Body of pancreas (tissue), 4 donors: ENCODE measurements around the gene MPV17L2. TPM values are rescaled to one million over a fixed set of nuclear protein-coding genes. Genes with fewer than 3 reads are reported as not detected.
A peak's percentile ranks its signal among the peaks of the same experiment; 100 is the strongest.

Experiments used
- ATAC-seq: fragments of 150-250 bp; one replicate; pipeline ENCODE4 v1.9.1; 2016
- DNase-seq, 4 donors: peaks; one replicate each; pipeline ENCODE4 v3.0.0-alpha.2; 2019
- H3K27ac ChIP-seq, 4 donors: fragments of 200-600 bp; sonication (generic); 1 replicate in 3 of 4; 2 replicates in 1 of 4; pipeline versions ENCODE4 v1.5.1 to v1.6.1; 2016 to 2019; ENCODE audit warnings: mild to moderate bottlenecking in 1 of 4, mixed read lengths in 1 of 4, moderate library complexity in 1 of 4
- H3K27me3 ChIP-seq, 2 donors: fragments of 200-600 bp; sonication (generic); one replicate each; pipeline ENCODE4 v1.6.0; 2016; ENCODE audit warnings: mild to moderate bottlenecking in 1 of 2
- H3K36me3 ChIP-seq, 2 donors: fragments of 200-600 bp; sonication (generic); replicated peaks in 1 of 2; 2 replicates each; pipeline ENCODE4 v1.5.1; 2016; ENCODE audit warnings: low read depth in 2 of 2; ENCODE audit not compliant: insufficient read depth in 1 of 2
- H3K4me1 ChIP-seq: fragments of 200-600 bp; sonication (generic); one replicate; pipeline ENCODE4 v1.6.0; 2016
- H3K4me3 ChIP-seq, 2 donors: fragments of 200-600 bp; sonication (generic); 1 replicate in 1 of 2; 2 replicates in 1 of 2; pipeline ENCODE4 v1.5.1; 2016 to 2019
- H3K9me3 ChIP-seq, 3 donors: fragments of 200-600 bp; sonication (generic); 1 replicate in 2 of 3; 2 replicates in 1 of 3; pipeline ENCODE4 v1.5.1; 2016
- CTCF ChIP-seq, 7 experiments: fragments of 450-650 bp in 4 of 7; fragments of 200-600 bp in 3 of 7; sonication (generic) in 3 of 7; IDR thresholded peaks; one replicate each; pipeline ENCODE4 v1.5.1; 2016 to 2019; ENCODE audit warnings: antibody characterized with exemption in 7 of 7
- POLR2A ChIP-seq, 3 donors: fragments of 450-650 bp; IDR thresholded peaks; one replicate each; pipeline ENCODE4 v1.6.1; 2016; ENCODE audit warnings: antibody characterized with exemption in 3 of 3, mild to moderate bottlenecking in 2 of 3
- WGBS, 2 donors: methylation state at CpG; one replicate each; pipeline ENCODE4 v1.1.5; 2017; 5-methylcytosine and 5-hydroxymethylcytosine counted together
- intact Hi-C: fragments of 100-400 bp; cut with DNase I; formaldehyde crosslinking; loops from one replicate; pipeline ENCODE4 v1.15.1; 2023
- small RNA-seq: library from RNA; depleted of rRNA; stranded (forward); fragments of <200 nt; gene quantifications from one replicate; pipeline ENCODE3, GENCODE V24; 2016
- total RNA-seq, 2 donors: library from RNA; depleted of rRNA; stranded (reverse); fragments of >200 nt; gene quantifications; one replicate each; pipeline ENCODE4 v1.1.0, GENCODE V29; 2016

MPV17L2 gene
- total RNA-seq, 2 donors from 2014 or later, result 3.4 to 5.6 TPM

GRCh38 chr19:18233224-18233825, 40.3 kb downstream of the MPV17L2 start:
- ATAC-seq, result peak; percentile 61
- peak; percentile 35 to 63 (median 52) for DNase-seq
- WGBS, 2 donors, result 22 to 29% methylated on average over 15 to 37 of the region's 37 CpGs
- H3K27me3 ChIP-seq, result peaks cover 0 to 9% of the 10 kb centered on the region in 2 donors
- H3K27ac ChIP-seq, result no peak overlapping the region
- H3K36me3 ChIP-seq, result no peaks in the 10 kb centered on the region
- no peaks in the 10 kb centered on the region for H3K4me1 ChIP-seq
- intact Hi-C loops, result no loop called here
- H3K9me3 ChIP-seq, result peaks cover 0 to 9% (median 0%) of the 10 kb centered on the region in 3 donors
- no peak overlapping the region for H3K4me3 ChIP-seq
- TF ChIP-seq POLR2A (IDR thresholded peaks at IDR 0.05) (no peak), CTCF (IDR thresholded peaks at IDR 0.05) (no peak)

- intact Hi-C loops, result no loop called here
- Histone ChIP-seq H3K4me3 (no peak overlapping the region), H3K27ac (no peak overlapping the region), H3K4me1 (no peaks in the 10 kb centered on the region), H3K27me3 (peaks cover 0 to 9% of the 10 kb centered on the region in 2 donors), H3K9me3 (peaks cover 0 to 9% (median 0%) of the 10 kb centered on the region in 3 donors), H3K36me3 (no peaks in the 10 kb centered on the region)
- no peak for TF ChIP-seq POLR2A (IDR thresholded peaks at IDR 0.05)
- TF ChIP-seq CTCF (IDR thresholded peaks at IDR 0.05), result no peak
- WGBS, 2 donors, result 26 to 35% methylated on average over 4 to 6 of the region's 6 CpGs
- DNase-seq, result no peak
- ATAC-seq, result no peak
Measured at GRCh38 chr19:18234194-18234593, 41.2 kb downstream of the MPV17L2 start.

GRCh38 chr19:18239303-18239702, 46.3 kb downstream of the MPV17L2 start:
- WGBS, 2 donors, result 30 to 34% methylated on average over 11 to 12 of the region's 12 CpGs
- Histone ChIP-seq H3K36me3 (no peaks in the 10 kb centered on the region), H3K9me3 (no peaks in the 10 kb centered on the region), H3K27me3 (no peaks in the 10 kb centered on the region), H3K27ac (no peak overlapping the region), H3K4me3 (no peak overlapping the region), H3K4me1 (no peaks in the 10 kb centered on the region)
- intact Hi-C loops, result no loop called here
- DNase-seq, result no peak
- TF ChIP-seq CTCF (IDR thresholded peaks at IDR 0.05) (no peak), POLR2A (IDR thresholded peaks at IDR 0.05) (no peak)
- ATAC-seq, result no peak

- 69 to 74% methylated on average over 6 to 7 of the region's 7 CpGs for WGBS, 2 donors
- no peak overlapping the region for H3K27ac ChIP-seq
- TF ChIP-seq POLR2A (IDR thresholded peaks at IDR 0.05) (no peak), CTCF (IDR thresholded peaks at IDR 0.05) (no peak)
- no peaks in the 10 kb centered on the region for H3K4me1 ChIP-seq
- H3K4me3 ChIP-seq, result no peak overlapping the region
- no peaks in the 10 kb centered on the region for H3K36me3 ChIP-seq
- H3K27me3 ChIP-seq, result no peaks in the 10 kb centered on the region
- no peaks in the 10 kb centered on the region for H3K9me3 ChIP-seq
- intact Hi-C loops, result no loop called here
- DNase-seq (no peak), ATAC-seq (no peak)
Measured at GRCh38 chr19:18245297-18245696, 52.3 kb downstream of the MPV17L2 start.

Small RNA genes lying within 50 kb of the gene (small RNA-seq; reads per million reads assigned to genes)
- gene IFI30, result not detected

Other genes starting within 250 kb of the MPV17L2 start
- gene KCNN1, start 226.1 kb upstream of the MPV17L2 start, total RNA-seq, result not detected
- 10 to 100 TPM; 23.1 to 30.1 TPM for gene ARRDC2, start 185.0 kb upstream of the MPV17L2 start, total RNA-seq
- gene IL12RB1, start 106.3 kb upstream of the MPV17L2 start, total RNA-seq, result 1 to 10 TPM in 1 of 2 donors, not detected in 1; 1.0 TPM
- gene MAST3, start 95.4 kb upstream of the MPV17L2 start, total RNA-seq, result 10 to 100 TPM; 17.6 to 35.3 TPM
- 10 to 100 TPM; 18.9 to 21.8 TPM for gene PIK3R2, start 40.1 kb upstream of the MPV17L2 start, total RNA-seq
- 10 to 100 TPM; 30.3 to 32.9 TPM for gene IFI30, start 19.4 kb upstream of the MPV17L2 start, total RNA-seq
- 1 to 10 TPM in 1 of 2 donors, under 1 TPM in 1; 0.52 to 8.2 TPM for gene RAB3A, start 10.8 kb downstream of the MPV17L2 start, total RNA-seq
- gene PDE4C, start 33.2 kb downstream of the MPV17L2 start, total RNA-seq, result under 1 TPM; under 0.01 to 0.26 TPM
- gene IQCN, start 81.2 kb downstream of the MPV17L2 start, total RNA-seq, result 1 to 10 TPM; 5.6 to 7.0 TPM
- gene JUND, start 88.4 kb downstream of the MPV17L2 start, total RNA-seq, result 100 to 1,000 TPM; 250 to 607 TPM
- gene LSM4, start 129.9 kb downstream of the MPV17L2 start, total RNA-seq, result 10 to 100 TPM; 45.7 to 94.6 TPM
- 10 to 100 TPM; 22.1 to 37.6 TPM for gene PGPEP1, start 147.4 kb downstream of the MPV17L2 start, total RNA-seq
- 10 to 100 TPM; 40.5 to 86.1 TPM for gene GDF15, start 192.9 kb downstream of the MPV17L2 start, total RNA-seq
- 1 to 10 TPM in 1 of 2 donors, not detected in 1; 4.4 TPM for gene LRRC25, start 204.4 kb downstream of the MPV17L2 start, total RNA-seq
- gene SSBP4, start 226.2 kb downstream of the MPV17L2 start, total RNA-seq, result 10 to 100 TPM; 50.1 to 63.9 TPM
- 10 to 100 TPM; 52.7 to 72.8 TPM for gene ISYNA1, start 244.9 kb downstream of the MPV17L2 start, total RNA-seq